Measurements from ENCODE around the gene PTPRS.

DNA sequence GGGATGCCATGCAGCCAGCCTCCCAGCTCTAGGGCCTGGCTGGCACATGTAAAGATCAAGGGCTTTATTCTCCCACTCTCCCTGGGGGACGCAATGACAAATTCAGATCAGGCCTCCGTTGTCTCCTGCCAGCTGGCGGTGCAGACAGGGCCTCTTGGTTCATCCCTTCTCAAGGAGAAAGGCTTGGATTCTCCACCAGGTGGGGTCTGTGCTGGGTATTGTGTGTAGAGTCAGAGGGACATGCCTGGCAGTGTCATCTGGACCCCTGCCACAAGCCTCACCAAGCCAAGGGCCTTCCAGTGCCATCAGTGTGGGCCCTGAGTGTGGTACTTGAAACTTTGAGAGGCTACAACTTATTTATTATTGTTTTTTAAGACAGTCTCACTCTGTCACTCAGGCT, 8.4 kb upstream of the PTPRS start:
- TF ChIP-seq, protein P1, sequence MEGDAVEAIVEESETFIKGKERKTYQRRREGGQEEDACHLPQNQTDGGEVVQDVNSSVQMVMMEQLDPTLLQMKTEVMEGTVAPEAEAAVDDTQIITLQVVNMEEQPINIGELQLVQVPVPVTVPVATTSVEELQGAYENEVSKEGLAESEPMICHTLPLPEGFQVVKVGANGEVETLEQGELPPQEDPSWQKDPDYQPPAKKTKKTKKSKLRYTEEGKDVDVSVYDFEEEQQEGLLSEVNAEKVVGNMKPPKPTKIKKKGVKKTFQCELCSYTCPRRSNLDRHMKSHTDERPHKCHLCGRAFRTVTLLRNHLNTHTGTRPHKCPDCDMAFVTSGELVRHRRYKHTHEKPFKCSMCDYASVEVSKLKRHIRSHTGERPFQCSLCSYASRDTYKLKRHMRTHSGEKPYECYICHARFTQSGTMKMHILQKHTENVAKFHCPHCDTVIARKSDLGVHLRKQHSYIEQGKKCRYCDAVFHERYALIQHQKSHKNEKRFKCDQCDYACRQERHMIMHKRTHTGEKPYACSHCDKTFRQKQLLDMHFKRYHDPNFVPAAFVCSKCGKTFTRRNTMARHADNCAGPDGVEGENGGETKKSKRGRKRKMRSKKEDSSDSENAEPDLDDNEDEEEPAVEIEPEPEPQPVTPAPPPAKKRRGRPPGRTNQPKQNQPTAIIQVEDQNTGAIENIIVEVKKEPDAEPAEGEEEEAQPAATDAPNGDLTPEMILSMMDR (IDR thresholded peaks at IDR 0.05; ENCODE audit: low read depth, low read length): no peak
- no peak for TF ChIP-seq EZH2phosphoT487 (IDR thresholded peaks at IDR 0.05; ENCODE audit: low read depth)
